Calu3 (cell line): ENCODE measurements around the gene OR5D13. TPM values are rescaled to one million over a fixed set of nuclear protein-coding genes. Genes with fewer than 3 reads are reported as not detected.

Source experiments
- BruUV-seq: library from RNA; stranded (reverse); fragments of 400-500 nt; replicated peaks from 2 replicates; lab custom pipeline; 2021; lab: Mats Ljungman, UMichigan
- CTCF ChIA-PET: fragments of 300-600 bp; sonication (Branson Sonifier 250); formaldehyde crosslinking; loops from one replicate; lab custom pipeline; 2022; ENCODE audit warnings: antibody characterized with exemption; lab: Charles Lee
- DNase-seq: peaks from one replicate; pipeline ENCODE4 v3.0.0; 2022
- H3K27ac Mint-ChIP-seq: one replicate; pipeline ENCODE4 v1.8.0; 2022; ENCODE audit warnings: mixed read lengths; ENCODE audit not compliant: unreplicated experiment
- H3K27me3 Mint-ChIP-seq: one replicate; pipeline ENCODE4 v1.8.0; 2022; ENCODE audit warnings: mixed read lengths; ENCODE audit not compliant: unreplicated experiment
- H3K36me3 Mint-ChIP-seq: one replicate; pipeline ENCODE4 v1.8.0; 2022; ENCODE audit warnings: mild to moderate bottlenecking, moderate library complexity, mixed read lengths; ENCODE audit not compliant: insufficient read depth, unreplicated experiment
- H3K4me1 Mint-ChIP-seq: one replicate; pipeline ENCODE4 v1.8.0; 2022; ENCODE audit warnings: mild to moderate bottlenecking, low read depth, mixed read lengths; ENCODE audit not compliant: unreplicated experiment
- H3K4me3 Mint-ChIP-seq: one replicate; pipeline ENCODE4 v1.8.0; 2022; ENCODE audit warnings: mild to moderate bottlenecking, low read depth, moderate library complexity, mixed read lengths; ENCODE audit not compliant: unreplicated experiment
- H3K9me3 Mint-ChIP-seq: one replicate; pipeline ENCODE4 v1.8.0; 2022; ENCODE audit warnings: low read depth, mixed read lengths; ENCODE audit not compliant: unreplicated experiment
- CTCF ChIP-seq: fragments of 200-600 bp; IDR thresholded peaks from one replicate; pipeline ENCODE4 v1.8.0; 2022; ENCODE audit warnings: antibody characterized with exemption; ENCODE audit not compliant: unreplicated experiment
- intact Hi-C: fragments of 100-400 bp; cut with micrococcal nuclease; formaldehyde crosslinking; loops from one replicate; pipeline ENCODE4 v1.10.0; 2022; ENCODE audit not compliant: unreplicated experiment
- total RNA-seq: library from RNA; stranded (reverse); gene quantifications from 2 replicates; pipeline ENCODE4 v1.2.3, GENCODE V29; 2022

The OR5D13 gene
- total RNA-seq, 1 experiment from 2014 or later = not detected

- H3K9me3 Mint-ChIP-seq = peaks cover 22% of the 10 kb centered on the region
Measured at GRCh38 chr11:55819330-55819729, 46.1 kb downstream of the OR5D13 start, which contains the start of gene OR5D18. OR5D18 (plus strand) TSS chr11:55819630; CDS start chr11:55819630, 0 bp downstream.

More at GRCh38 chr11:55819330-55819729, 46.1 kb downstream of the OR5D13 start, which contains the start of gene OR5D18:
- intact Hi-C loops = no loop called here
- TF ChIP-seq CTCF = no peak
- H3K36me3 Mint-ChIP-seq = no peaks in the 10 kb centered on the region
- H3K27ac Mint-ChIP-seq = no peak within 1 kb of the TSS
- no peak within 1 kb of the TSS for H3K4me3 Mint-ChIP-seq
- no peaks in the 10 kb centered on the region for H3K4me1 Mint-ChIP-seq
- DNase-seq = no peak
- no TSS peak for BruUV-seq
- CTCF ChIA-PET = no interaction called here
- no peaks in the 10 kb centered on the region for H3K27me3 Mint-ChIP-seq

Other genes with a start within 250 kb of the OR5D13 start
- gene OR4C15, start 219.0 kb upstream of the OR5D13 start, total RNA-seq = not detected in 2 replicates
- gene OR4C16, start 201.3 kb upstream of the OR5D13 start, total RNA-seq = not detected in 2 replicates
- gene OR4C11, start 165.8 kb upstream of the OR5D13 start, total RNA-seq = not detected in 2 replicates
- not detected in 2 replicates for gene OR4P4, start 138.3 kb upstream of the OR5D13 start, total RNA-seq
- not detected in 2 replicates for gene OR4S2, start 125.1 kb upstream of the OR5D13 start, total RNA-seq
- 0.47 and 0.95 TPM in 2 replicates for gene OR4C6, start 111.2 kb upstream of the OR5D13 start, total RNA-seq
- not detected in 2 replicates for gene OR5D14, start 22.1 kb downstream of the OR5D13 start, total RNA-seq
- not detected in 2 replicates for gene OR5L1, start 37.9 kb downstream of the OR5D13 start, total RNA-seq
- gene OR5D18, start 46.2 kb downstream of the OR5D13 start, total RNA-seq = not detected in 2 replicates
- not detected in 2 replicates for gene OR5L2, start 53.8 kb downstream of the OR5D13 start, total RNA-seq
- not detected in 2 replicates for gene OR5D16, start 65.3 kb downstream of the OR5D13 start, total RNA-seq
- gene TRIM51, start 109.9 kb downstream of the OR5D13 start, total RNA-seq = not detected in 2 replicates
- not detected in 2 replicates for gene OR5W2, start 141.1 kb downstream of the OR5D13 start, total RNA-seq
- not detected in 2 replicates for gene OR5I1, start 163.0 kb downstream of the OR5D13 start, total RNA-seq
- not detected in 2 replicates for gene OR10AG1, start 196.5 kb downstream of the OR5D13 start, total RNA-seq
- gene OR5F1, start 221.2 kb downstream of the OR5D13 start, total RNA-seq = not detected in 2 replicates